ENCODE data around the gene MX1. TPM values are rescaled to one million over a fixed set of nuclear protein-coding genes. Genes with fewer than 3 reads are reported as not detected.

Gene MX1
- total RNA-seq, 1 donor from 2014 or later: 16.7 TPM

GRCh38 chr21:41475714-41476420 is 49.8 kb downstream of the MX1 start:
- H3K4me1 ChIP-seq: no peaks in the 10 kb centered on the region
- no peaks in the 10 kb centered on the region for H3K36me3 ChIP-seq
- intact Hi-C loops (cut with DNase I): no loop called here
- TF ChIP-seq, protein P1, sequence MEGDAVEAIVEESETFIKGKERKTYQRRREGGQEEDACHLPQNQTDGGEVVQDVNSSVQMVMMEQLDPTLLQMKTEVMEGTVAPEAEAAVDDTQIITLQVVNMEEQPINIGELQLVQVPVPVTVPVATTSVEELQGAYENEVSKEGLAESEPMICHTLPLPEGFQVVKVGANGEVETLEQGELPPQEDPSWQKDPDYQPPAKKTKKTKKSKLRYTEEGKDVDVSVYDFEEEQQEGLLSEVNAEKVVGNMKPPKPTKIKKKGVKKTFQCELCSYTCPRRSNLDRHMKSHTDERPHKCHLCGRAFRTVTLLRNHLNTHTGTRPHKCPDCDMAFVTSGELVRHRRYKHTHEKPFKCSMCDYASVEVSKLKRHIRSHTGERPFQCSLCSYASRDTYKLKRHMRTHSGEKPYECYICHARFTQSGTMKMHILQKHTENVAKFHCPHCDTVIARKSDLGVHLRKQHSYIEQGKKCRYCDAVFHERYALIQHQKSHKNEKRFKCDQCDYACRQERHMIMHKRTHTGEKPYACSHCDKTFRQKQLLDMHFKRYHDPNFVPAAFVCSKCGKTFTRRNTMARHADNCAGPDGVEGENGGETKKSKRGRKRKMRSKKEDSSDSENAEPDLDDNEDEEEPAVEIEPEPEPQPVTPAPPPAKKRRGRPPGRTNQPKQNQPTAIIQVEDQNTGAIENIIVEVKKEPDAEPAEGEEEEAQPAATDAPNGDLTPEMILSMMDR (IDR thresholded peaks at IDR 0.05): no peak
- TF ChIP-seq POLR2AphosphoS5 (IDR thresholded peaks at IDR 0.05; ENCODE audit: insufficient read depth in 1 of 2, low read depth in 1 of 2) (no peak), POLR2A (IDR thresholded peaks at IDR 0.05) (no peak)
- no peaks in the 10 kb centered on the region for H3K9me3 ChIP-seq
- H3K27ac ChIP-seq: no peak overlapping the region
- DNase-seq (ENCODE audit: extremely low spot score in 2 of 2): no peak
- no peaks in the 10 kb centered on the region for H3K27me3 ChIP-seq
- no peak overlapping the region for H3K4me3 ChIP-seq

DNA sequence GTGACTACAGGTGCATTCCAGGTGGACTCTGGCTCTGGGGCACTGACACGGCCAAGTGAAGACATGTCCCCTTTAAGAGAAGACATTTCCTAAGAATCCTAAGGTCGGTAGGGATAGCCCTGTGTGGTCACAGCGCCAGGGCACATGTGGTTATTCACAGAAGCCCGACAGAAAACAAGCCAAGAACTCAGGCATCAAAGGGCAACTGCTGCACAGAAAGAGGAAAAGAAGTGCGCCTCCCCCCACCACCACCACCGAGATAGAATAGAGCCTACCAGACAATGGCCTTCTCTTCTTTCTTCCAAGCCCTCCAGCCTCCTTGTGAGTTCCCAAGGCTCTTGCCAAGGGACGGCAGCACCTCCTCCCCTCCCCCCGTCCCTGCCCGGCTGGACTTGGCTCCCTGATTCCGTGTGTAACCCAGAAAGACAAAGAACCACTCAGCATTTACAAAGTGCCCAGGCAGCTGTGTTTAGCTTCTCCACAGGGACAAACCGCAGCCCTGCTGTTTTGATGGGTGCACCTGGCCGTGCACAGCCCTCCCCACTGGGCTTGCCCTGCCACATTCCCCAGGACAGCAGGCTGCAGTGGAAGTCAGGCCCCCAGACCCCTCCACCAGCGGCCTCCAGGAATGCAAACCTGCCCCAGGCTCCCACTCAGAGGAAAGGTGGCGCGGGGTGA is 51.7 kb downstream of the MX1 start:
- H3K27ac ChIP-seq: no peak overlapping the region
- H3K4me3 ChIP-seq: no peak overlapping the region
- H3K27me3 ChIP-seq: no peaks in the 10 kb centered on the region
- H3K36me3 ChIP-seq: no peaks in the 10 kb centered on the region
- no peaks in the 10 kb centered on the region for H3K4me1 ChIP-seq
- DNase-seq (ENCODE audit: extremely low spot score in 2 of 2): no peak
- intact Hi-C loops (cut with DNase I): no loop called here
- no peaks in the 10 kb centered on the region for H3K9me3 ChIP-seq
- TF ChIP-seq POLR2A (IDR thresholded peaks at IDR 0.05) (no peak), POLR2AphosphoS5 (IDR thresholded peaks at IDR 0.05; ENCODE audit: insufficient read depth in 1 of 2, low read depth in 1 of 2) (no peak)
- TF ChIP-seq, protein P1 (IDR thresholded peaks at IDR 0.05): no peak

DNA sequence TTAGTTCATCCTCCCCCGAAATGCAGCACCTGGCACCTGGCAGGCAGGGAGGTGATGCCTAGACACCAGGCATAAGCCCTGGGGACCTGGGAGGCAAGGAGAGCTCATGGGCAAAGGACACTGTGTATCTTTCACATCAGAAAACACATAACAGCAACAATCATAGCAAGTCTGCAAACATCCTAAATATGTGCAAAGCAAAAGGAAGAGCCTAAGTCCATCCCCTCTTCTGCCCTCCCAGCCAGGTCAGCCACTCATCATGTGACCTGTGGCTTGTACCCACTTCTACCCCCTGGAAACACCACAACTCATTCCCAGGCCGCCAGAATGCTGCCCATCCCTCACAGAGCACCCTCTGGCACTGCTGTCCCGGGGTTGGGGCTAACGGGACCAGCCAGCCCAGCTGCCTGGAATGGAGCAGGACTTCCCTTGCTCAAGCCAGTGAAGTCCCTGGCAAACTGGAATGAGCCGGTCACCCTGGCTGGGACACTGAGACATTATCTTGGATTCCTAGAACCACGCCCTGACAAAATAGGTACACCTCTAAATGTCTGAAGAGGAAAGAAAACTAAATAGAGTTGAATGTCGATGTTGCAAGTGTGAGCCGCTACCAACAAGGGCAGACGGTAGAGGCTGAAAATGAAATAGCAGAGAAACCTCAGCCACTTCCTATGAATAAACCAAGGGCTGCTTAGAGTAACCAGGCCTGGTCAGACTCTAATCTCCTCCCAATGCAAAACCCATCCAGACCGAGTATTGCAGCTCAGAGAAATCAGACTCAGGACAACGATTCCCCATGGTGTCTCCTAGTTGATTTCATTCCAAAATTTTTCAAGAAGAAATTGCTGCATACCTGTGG is 52.5 kb downstream of the MX1 start:
- H3K27me3 ChIP-seq: no peaks in the 10 kb centered on the region
- no peak for TF ChIP-seq POLR2AphosphoS5 (IDR thresholded peaks at IDR 0.05; ENCODE audit: insufficient read depth in 1 of 2, low read depth in 1 of 2)
- no peak overlapping the region for H3K4me3 ChIP-seq
- intact Hi-C loops (cut with DNase I): no loop called here
- H3K36me3 ChIP-seq: no peaks in the 10 kb centered on the region
- DNase-seq (ENCODE audit: extremely low spot score in 2 of 2): no peak
- H3K4me1 ChIP-seq: no peaks in the 10 kb centered on the region
- no peaks in the 10 kb centered on the region for H3K9me3 ChIP-seq
- no peak overlapping the region for H3K27ac ChIP-seq

DNA sequence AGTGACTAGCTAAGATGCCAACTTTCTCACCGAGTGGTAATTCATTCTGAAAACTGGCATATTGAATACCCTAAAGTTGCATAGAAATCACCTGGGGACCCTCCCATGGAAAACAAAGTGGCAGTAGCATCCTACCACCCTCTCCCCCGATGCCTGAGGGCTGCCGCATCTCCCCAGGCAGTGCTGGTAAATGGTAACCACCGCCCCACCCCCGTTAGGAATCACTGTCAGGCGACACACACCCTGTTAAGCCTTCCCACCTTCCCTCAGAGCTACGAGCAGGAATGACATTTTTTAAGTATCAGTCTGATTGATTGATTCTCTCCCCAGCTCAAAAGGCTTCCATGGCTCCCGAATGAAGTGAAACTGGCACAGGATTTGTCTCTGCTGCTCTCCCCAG is 53.6 kb downstream of the MX1 start:
- Histone ChIP-seq H3K9me3 (no peaks in the 10 kb centered on the region), H3K27me3 (no peaks in the 10 kb centered on the region), H3K36me3 (no peaks in the 10 kb centered on the region), H3K4me3 (no peak overlapping the region), H3K4me1 (no peaks in the 10 kb centered on the region), H3K27ac (no peak overlapping the region)
- TF ChIP-seq, protein P1 (IDR thresholded peaks at IDR 0.05): no peak
- TF ChIP-seq POLR2A (IDR thresholded peaks at IDR 0.05): no peak
- DNase-seq (ENCODE audit: extremely low spot score in 2 of 2): no peak
- intact Hi-C loops (cut with DNase I): no loop called here

DNA sequence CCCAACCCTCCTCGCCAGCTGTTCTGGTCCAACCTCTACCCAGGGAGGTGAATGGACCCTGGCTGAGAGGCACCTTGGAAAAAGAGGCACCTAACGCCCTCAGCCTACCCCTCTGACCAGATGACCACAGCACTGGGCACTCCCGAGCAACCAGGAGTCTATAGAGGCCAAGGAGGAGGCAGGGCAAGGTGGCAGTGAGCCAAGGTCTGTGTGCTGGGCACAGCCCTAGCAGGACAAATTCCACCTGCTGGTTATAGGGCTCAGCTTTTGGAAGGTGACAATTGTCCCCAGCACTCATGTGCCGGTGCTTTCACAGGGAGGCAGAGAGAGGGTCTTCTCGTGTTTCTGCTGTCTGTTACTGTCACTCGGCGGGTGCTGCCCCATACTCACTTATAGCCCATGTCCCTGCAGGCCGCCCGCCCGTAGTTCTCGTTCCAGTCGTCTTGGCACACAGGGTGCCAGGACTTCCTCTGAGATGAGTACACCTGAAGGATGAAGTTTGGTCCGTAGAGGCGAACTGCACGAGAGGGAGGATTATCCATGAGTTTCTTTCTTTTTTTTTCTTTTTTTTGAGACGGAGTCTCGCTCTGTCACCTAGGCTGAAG is 54.1 kb downstream of the MX1 start:
- no peak for DNase-seq (ENCODE audit: extremely low spot score in 2 of 2)
- no peak for TF ChIP-seq POLR2A (IDR thresholded peaks at IDR 0.05)
- no peak for TF ChIP-seq POLR2AphosphoS5 (IDR thresholded peaks at IDR 0.05; ENCODE audit: insufficient read depth in 1 of 2, low read depth in 1 of 2)
- TF ChIP-seq, protein P1 (IDR thresholded peaks at IDR 0.05): no peak
- intact Hi-C loops (cut with DNase I): no loop called here
- H3K9me3 ChIP-seq: no peaks in the 10 kb centered on the region
- H3K4me1 ChIP-seq: no peaks in the 10 kb centered on the region
- no peaks in the 10 kb centered on the region for H3K36me3 ChIP-seq
- no peak overlapping the region for H3K27ac ChIP-seq
- no peak overlapping the region for H3K4me3 ChIP-seq
- no peaks in the 10 kb centered on the region for H3K27me3 ChIP-seq
